22Rv1 (cell line): ENCODE results near the gene HECA.
"Not testable (repeated sequence)": the region's sequence is repeated elsewhere in the genome, so short reads cannot be mapped to it uniquely, and the experiment has no call there.

Source experiments
- H3K27ac ChIP-seq: fragments of 450-650 bp; 2 replicates; pipeline ENCODE4 v1.5.1; 2017
- CTCF ChIP-seq: fragments of 450-650 bp; IDR thresholded peaks from 2 replicates; pipeline ENCODE4 v1.5.1; 2017; ENCODE audit warnings: mild to moderate bottlenecking
- ZFX ChIP-seq: fragments of 450-650 bp; IDR thresholded peaks from 2 replicates; pipeline ENCODE4 v1.6.1; 2017; ENCODE audit warnings: antibody characterized with exemption, borderline replicate concordance

HECA gene

GRCh38 chr6:139112561-139112960 lies 22.3 kb upstream of the HECA start:
- 0 out of 2 replicates have a peak overlapping the region, but pooled peaks have one; percentile 8 for H3K27ac ChIP-seq
- TF ChIP-seq CTCF = no peak
- no peak for TF ChIP-seq ZFX

DNA sequence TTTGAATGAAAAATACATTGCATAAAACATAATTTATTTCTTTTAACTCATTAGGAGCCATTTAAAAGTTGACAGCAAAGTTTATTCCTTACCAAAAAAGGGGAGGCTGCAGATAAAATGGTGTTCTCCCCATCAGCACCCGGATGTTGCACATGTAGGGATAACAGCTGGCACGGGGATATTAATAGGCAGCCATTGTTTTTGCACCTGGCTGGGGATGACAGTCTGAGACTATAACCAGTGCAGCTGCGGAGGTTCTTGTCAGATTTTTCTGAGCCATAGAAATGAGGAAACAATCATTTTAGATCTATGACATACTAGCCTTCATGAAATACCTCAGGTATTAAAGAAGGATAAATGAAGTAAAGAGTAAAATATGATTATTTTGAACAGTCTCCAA lies 20.1 kb upstream of the HECA start:
- H3K27ac ChIP-seq = no peak overlapping the region
- TF ChIP-seq CTCF = no peak
- TF ChIP-seq ZFX = no peak

DNA sequence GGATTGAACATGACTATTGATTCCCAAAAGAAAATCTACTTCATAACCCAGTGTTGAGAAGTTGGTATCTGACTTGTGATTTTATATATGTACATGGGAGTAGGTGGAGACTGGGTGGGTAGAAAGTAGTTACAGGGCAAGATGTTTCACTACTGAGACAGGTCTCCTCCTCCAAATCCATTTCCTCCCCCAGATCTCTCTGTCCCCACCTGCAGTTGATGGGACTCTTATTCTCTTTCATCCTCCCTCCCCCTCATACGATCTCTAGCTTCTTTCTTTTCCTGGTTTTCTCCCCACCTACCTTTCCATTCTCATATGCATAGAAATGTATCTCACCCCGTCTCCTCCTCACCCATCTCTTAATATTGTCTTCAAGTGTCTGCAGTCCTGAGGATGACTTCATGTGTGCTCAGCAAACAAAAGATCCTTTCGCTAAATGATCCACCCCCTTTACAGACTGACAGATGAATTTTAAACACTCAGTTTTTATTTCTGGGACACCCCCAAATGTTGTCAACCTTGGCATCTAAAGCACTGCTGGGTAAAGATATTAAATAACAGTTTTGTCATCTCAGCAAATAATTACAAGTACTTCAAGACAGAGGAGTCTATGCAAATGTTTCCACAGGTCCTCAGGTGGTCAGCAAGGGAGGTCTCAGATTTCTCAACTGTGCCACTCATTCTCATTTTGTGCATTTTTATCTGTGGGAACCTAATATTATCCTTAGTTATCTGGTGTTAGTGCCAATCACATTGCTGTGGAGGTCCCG lies 18.7 kb upstream of the HECA start:
- TF ChIP-seq ZFX (no peak), CTCF (no peak)

GRCh38 chr6:139117734-139118133 lies 17.1 kb upstream of the HECA start:
- TF ChIP-seq ZFX (no peak), CTCF (no peak; the same call in 1 of the 2 replicates)
- H3K27ac ChIP-seq = no peak overlapping the region

More for the DNA sequence above, 18.7 kb upstream of the HECA start:
- H3K27ac ChIP-seq = no peak overlapping the region

GRCh38 chr6:139119552-139119951 lies 15.3 kb upstream of the HECA start:
- H3K27ac ChIP-seq = no peak overlapping the region
- TF ChIP-seq CTCF (no peak), ZFX (no peak)

DNA sequence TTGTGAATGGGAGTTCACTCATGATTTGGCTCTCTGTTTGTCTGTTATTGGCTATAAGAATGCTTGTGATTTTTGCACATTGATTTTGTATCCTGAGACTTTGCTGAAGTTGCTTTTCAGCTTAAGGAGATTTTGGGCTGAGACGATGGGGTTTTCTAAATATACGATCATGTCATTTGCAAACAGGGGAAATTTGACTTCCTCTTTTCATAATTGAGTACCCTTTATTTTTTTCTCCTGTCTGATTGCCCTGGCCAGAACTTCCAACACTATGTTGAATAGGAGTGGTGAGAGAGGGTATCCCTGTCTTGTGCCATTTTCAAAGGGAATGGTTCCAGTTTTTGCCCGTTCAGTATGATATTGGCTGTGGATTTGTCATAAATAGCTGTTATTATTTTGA lies 12.1 kb upstream of the HECA start:
- H3K27ac ChIP-seq = not testable (repeated sequence)

DNA sequence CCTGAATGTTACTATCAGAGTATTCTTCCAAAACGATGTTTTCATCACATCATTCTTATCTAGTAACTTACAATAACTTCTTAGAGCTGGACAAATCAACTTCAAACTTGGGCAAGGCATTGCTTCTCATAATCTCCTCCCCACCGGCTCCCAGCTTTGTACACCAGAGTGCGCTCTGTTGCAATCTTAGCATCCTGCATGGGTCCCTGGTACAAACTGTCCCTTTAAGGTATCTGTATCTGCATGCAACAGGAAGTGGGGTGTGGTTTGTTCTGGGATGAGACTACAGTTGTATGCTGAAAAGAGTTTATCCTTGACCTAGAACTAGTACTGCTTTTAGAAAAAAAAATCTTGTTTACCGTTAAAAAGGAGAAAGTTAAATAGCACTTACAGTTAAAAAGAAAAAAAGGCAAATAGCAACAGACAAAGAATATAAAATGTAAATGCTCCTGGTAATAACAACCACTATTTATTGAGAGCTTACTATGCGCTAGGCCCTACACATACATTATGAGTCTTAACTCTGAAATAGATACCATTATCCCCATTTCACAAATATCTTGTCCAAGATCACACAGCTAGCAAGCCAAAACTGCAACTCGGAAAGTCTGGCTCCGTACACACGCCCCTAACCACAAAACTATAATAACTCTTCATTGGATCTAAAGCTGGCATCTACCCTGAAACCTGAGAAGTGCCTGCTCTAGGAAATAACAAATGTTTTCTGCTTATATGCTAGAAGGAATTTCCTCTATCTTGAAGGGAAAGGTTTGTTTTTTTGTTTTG lies 9.8 kb upstream of the HECA start:
- TF ChIP-seq CTCF = peak; percentile 71
- TF ChIP-seq ZFX = no peak
- no peak overlapping the region for H3K27ac ChIP-seq
